PC-3 (cell line): Measurements from ENCODE around the gene TNFSF13B. TPM values are rescaled to one million over a fixed set of nuclear protein-coding genes. Genes with fewer than 3 reads are reported as not detected.

ENCODE experiments used
- ATAC-seq: fragments of 200-7000 bp; cut with Tn5 transposase; 2 replicates; pipeline ENCODE4 v1.9.1; 2020; ENCODE audit warnings: mild to moderate bottlenecking, moderate library complexity
- BruUV-seq: library from RNA; stranded (reverse); fragments of 400-500 nt; replicated peaks from 2 replicates; lab custom pipeline; 2021; lab: Mats Ljungman, UMichigan
- CTCF ChIA-PET: fragments of 300-600 bp; sonication (Branson Sonifier 250); formaldehyde crosslinking; loops from one replicate; lab custom pipeline; 2022; ENCODE audit warnings: antibody characterized with exemption; lab: Charles Lee
- POLR2A ChIA-PET: fragments of 300-600 bp; sonication (Branson Sonifier 250); formaldehyde crosslinking; loops from one replicate; lab custom pipeline; 2022; ENCODE audit warnings: antibody characterized with exemption; ENCODE audit not compliant: unreplicated experiment; lab: Charles Lee
- DNase-seq: peaks from one replicate; pipeline ENCODE4 v3.0.0-alpha.2; 2015
- H2AFZ ChIP-seq: fragments of 300-600 bp; sonication (generic); 2 replicates; pipeline ENCODE4 v1.6.0; 2016; ENCODE audit warnings: antibody characterized with exemption, low read length
- H3F3A ChIP-seq: fragments of 300-600 bp; sonication (generic); one replicate; pipeline ENCODE4 v1.6.0; 2017; ENCODE audit warnings: antibody characterized with exemption, low read length, control low read depth, mild to moderate bottlenecking; ENCODE audit not compliant: unreplicated experiment
- H3K27ac ChIP-seq: fragments of 300-600 bp; sonication (generic); 2 replicates; pipeline ENCODE4 v1.5.1; 2016; ENCODE audit warnings: mild to moderate bottlenecking, low read length
- H3K27me3 ChIP-seq: fragments of 300-600 bp; sonication (generic); 2 replicates; pipeline ENCODE4 v1.6.1; 2016; ENCODE audit warnings: low read length, mixed read lengths
- H3K36me3 ChIP-seq: fragments of 300-600 bp; sonication (generic); 2 replicates; pipeline ENCODE4 v1.6.1; 2016; ENCODE audit warnings: low read depth, mixed run types, low read length, mixed read lengths
- H3K4me1 ChIP-seq: fragments of 300-600 bp; sonication (generic); 2 replicates; pipeline ENCODE4 v1.5.1; 2016; ENCODE audit warnings: low read length; ENCODE audit not compliant: insufficient read depth
- H3K4me2 ChIP-seq: fragments of 300-600 bp; sonication (generic); 2 replicates; pipeline ENCODE4 v1.6.0; 2016; ENCODE audit warnings: low read length
- H3K4me3 ChIP-seq: fragments of 300-600 bp; sonication (generic); 2 replicates; pipeline ENCODE4 v1.5.1; 2016; ENCODE audit warnings: mild to moderate bottlenecking, low read length, mixed read lengths
- H3K79me2 ChIP-seq: fragments of 300-600 bp; sonication (generic); 2 replicates; pipeline ENCODE4 v1.6.1; 2017; ENCODE audit warnings: low read length, mixed read lengths
- H3K9ac ChIP-seq: fragments of 300-600 bp; sonication (generic); 2 replicates; pipeline ENCODE4 v1.6.0; 2016; ENCODE audit warnings: mild to moderate bottlenecking, low read length
- H3K9me2 ChIP-seq: fragments of 300-600 bp; sonication (generic); replicated peaks from 2 replicates; pipeline ENCODE4 v1.6.1; 2016; ENCODE audit warnings: mixed run types, low read length, mixed read lengths
- H3K9me3 ChIP-seq: fragments of 300-600 bp; sonication (generic); 2 replicates; pipeline ENCODE4 v1.6.1; 2016; ENCODE audit warnings: low read length, mixed read lengths
- H4K20me1 ChIP-seq: fragments of 300-600 bp; sonication (generic); 2 replicates; pipeline ENCODE4 v1.6.1; 2016; ENCODE audit warnings: low read length, mixed read lengths
- EZH2 ChIP-seq: fragments of 300-600 bp; sonication (generic); IDR thresholded peaks from one replicate; pipeline ENCODE4 v1.6.1; 2017; ENCODE audit warnings: antibody characterized with exemption, mild to moderate bottlenecking, low read length; ENCODE audit not compliant: unreplicated experiment
- EZH2phosphoT487 ChIP-seq: fragments of 300-600 bp; sonication (generic); IDR thresholded peaks from 2 replicates; pipeline ENCODE4 v1.6.1; 2018; ENCODE audit warnings: mild to moderate bottlenecking, antibody characterized with exemption, low read length, borderline replicate concordance
- intact Hi-C: fragments of 100-400 bp; cut with micrococcal nuclease; formaldehyde crosslinking; loops from 2 replicates; pipeline ENCODE4 v1.9.0; 2023
- total RNA-seq: library from RNA; depleted of rRNA; stranded (reverse); fragments of >200 nt; gene quantifications from 2 replicates; pipeline ENCODE4 v1.2.3, GENCODE V29; 2014
- TF ChIP-seq, protein P1 (sequence below): fragments of 300-600 bp; sonication (generic); conservative IDR thresholded peaks from 2 replicates; pipeline ENCODE4 v1.5.1; 2017; ENCODE audit warnings: antibody characterized with exemption, low read depth, mild to moderate bottlenecking, low read length

TNFSF13B gene
- total RNA-seq, 1 experiment from 2014 or later = not detected

DNA sequence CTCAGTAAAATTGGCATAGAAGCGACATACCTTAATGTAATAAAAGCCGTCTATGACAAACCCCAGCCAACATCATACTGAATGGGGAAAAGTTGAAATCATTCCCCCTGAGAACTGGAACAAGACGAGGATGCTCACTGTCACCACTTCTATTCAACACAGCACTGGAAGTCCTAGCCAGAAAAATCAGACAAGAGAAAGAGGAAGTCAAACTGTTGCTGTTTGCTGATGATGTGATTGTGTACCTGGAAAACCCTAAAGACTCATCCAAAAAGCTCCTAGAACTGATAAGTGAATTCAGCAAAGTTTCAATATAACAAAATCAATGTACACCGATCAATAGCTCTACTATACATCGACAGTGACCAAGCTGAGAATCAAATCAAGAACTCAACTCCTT, 63.3 kb downstream of the TNFSF13B start:
- no peak overlapping the region for H3K27ac ChIP-seq
- no peaks in the 10 kb centered on the region for H4K20me1 ChIP-seq
- no peak overlapping the region for H2AFZ ChIP-seq
- no peaks in the 10 kb centered on the region for H3K36me3 ChIP-seq
- no peak overlapping the region for H3K9ac ChIP-seq
- H3K9me2 ChIP-seq = no peaks in the 10 kb centered on the region
- TF ChIP-seq EZH2phosphoT487 = no peak
- no peak for TF ChIP-seq EZH2
- TF ChIP-seq, protein P1, sequence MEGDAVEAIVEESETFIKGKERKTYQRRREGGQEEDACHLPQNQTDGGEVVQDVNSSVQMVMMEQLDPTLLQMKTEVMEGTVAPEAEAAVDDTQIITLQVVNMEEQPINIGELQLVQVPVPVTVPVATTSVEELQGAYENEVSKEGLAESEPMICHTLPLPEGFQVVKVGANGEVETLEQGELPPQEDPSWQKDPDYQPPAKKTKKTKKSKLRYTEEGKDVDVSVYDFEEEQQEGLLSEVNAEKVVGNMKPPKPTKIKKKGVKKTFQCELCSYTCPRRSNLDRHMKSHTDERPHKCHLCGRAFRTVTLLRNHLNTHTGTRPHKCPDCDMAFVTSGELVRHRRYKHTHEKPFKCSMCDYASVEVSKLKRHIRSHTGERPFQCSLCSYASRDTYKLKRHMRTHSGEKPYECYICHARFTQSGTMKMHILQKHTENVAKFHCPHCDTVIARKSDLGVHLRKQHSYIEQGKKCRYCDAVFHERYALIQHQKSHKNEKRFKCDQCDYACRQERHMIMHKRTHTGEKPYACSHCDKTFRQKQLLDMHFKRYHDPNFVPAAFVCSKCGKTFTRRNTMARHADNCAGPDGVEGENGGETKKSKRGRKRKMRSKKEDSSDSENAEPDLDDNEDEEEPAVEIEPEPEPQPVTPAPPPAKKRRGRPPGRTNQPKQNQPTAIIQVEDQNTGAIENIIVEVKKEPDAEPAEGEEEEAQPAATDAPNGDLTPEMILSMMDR = no peak
- intact Hi-C loops = no loop called here
- H3K4me3 ChIP-seq = no peak overlapping the region
- BruUV-seq = no TSS peak
- DNase-seq (no peak), ATAC-seq (no peak)
- H3K4me1 ChIP-seq = no peaks in the 10 kb centered on the region
- H3K27me3 ChIP-seq = peaks cover 31% of the 10 kb centered on the region
- H3K4me2 ChIP-seq = no peak overlapping the region
- POLR2A ChIA-PET = no interaction called here
- no peaks in the 10 kb centered on the region for H3K79me2 ChIP-seq
- H3K9me3 ChIP-seq = no peaks in the 10 kb centered on the region
- no peaks in the 10 kb centered on the region for H3F3A ChIP-seq
- CTCF ChIA-PET = no interaction called here

DNA sequence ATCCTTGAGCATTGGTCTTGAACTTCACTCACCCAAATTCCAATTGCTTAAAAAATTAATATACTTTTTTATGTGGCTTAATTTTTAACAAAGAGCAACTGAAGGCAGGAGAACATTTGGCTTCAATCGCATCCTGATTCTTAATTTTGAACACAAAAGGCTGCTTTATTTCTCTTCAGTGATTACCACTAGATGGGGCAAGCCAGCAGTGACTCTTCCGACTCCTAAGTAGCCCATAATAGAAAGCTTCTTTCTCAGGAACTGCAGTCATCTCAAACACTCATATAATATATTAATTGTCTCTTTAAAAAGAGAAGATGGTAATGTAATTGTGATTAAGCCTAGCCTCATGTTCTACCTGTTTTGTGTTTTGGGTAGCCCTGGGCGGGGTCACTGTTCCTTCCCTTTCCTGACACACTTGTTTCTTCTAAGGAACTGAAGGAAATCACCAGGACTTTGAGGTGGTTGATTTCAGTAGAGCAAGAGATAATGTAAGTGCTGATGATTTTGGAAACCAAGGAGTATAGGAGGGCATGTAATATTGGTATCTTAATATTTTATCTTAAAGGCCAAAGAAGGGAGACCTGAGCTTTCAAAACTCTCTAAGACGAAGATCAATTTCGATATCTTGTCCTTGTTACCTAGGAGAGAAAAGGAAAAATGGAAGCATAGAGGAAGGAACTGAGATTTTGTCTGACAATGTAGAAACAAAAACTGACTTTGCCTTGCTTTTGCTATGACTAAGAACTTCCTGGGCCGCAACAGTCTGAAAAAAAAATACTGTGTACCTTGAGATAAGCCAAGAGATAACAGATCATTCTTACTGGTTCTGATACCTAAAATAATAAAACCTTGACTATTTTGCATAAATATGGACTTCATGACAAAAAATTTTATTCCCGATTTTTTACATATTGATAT, 73.1 kb downstream of the TNFSF13B start:
- TF ChIP-seq EZH2phosphoT487 (no peak), EZH2 (no peak)
- TF ChIP-seq, protein P1 = peak; percentile 66
- H3F3A ChIP-seq = no peaks in the 10 kb centered on the region
- H2AFZ ChIP-seq = no peak overlapping the region
- no peak overlapping the region for H3K27ac ChIP-seq
- no peak overlapping the region for H3K9ac ChIP-seq
- H3K36me3 ChIP-seq = no peaks in the 10 kb centered on the region
- DNase-seq = peak; percentile 49
- no peaks in the 10 kb centered on the region for H4K20me1 ChIP-seq
- ChIA-PET POLR2A (no interaction called here), CTCF (interaction anchor here (0.5 to 1.0 kb wide), 3 partner anchors 9 to 553 kb away, joined by 3 to 7 read pairs (median 3); no protein-coding TSS in a partner anchor)
- H3K9me3 ChIP-seq = no peaks in the 10 kb centered on the region
- H3K9me2 ChIP-seq = no peaks in the 10 kb centered on the region
- H3K79me2 ChIP-seq = no peaks in the 10 kb centered on the region
- H3K4me1 ChIP-seq = no peaks in the 10 kb centered on the region
- intact Hi-C loops = loop anchor here (1.0 kb wide), 1 partner anchor 553 kb away; no protein-coding TSS in a partner anchor
- H3K4me3 ChIP-seq = no peak overlapping the region
- no TSS peak for BruUV-seq
- ATAC-seq = peak; percentile 58
- no peak overlapping the region for H3K4me2 ChIP-seq
- H3K27me3 ChIP-seq = peaks cover 55% of the 10 kb centered on the region

DNA sequence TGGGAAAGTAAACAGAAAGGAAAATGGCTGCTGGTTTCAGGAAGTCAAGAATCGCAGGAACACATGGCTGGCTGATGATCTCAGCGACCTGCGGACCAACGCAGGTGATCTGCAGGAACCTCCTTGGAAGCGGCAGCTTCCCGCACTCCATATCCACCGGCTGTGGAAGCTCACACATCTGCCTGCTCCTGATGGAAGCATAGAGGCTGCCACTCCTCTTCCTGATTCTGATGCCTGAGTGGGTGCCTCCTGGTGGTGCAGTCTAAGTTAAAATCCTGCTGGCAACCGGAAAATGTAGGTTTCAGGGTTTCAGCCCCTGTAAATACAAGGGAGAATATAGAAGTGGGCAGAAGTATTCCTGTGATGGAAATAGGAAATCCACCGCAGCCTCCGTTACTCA, 75.5 kb downstream of the TNFSF13B start:
- Histone ChIP-seq H3K4me3 (no peak overlapping the region), H2AFZ (no peak overlapping the region), H3K79me2 (no peaks in the 10 kb centered on the region), H3K9me2 (no peaks in the 10 kb centered on the region), H3K4me1 (no peaks in the 10 kb centered on the region), H3K27me3 (peaks cover 56% of the 10 kb centered on the region), H3K9ac (no peak overlapping the region), H4K20me1 (no peaks in the 10 kb centered on the region), H3K27ac (no peak overlapping the region), H3K36me3 (no peaks in the 10 kb centered on the region), H3K4me2 (no peak overlapping the region), H3F3A (no peaks in the 10 kb centered on the region), H3K9me3 (no peaks in the 10 kb centered on the region)
- CTCF ChIA-PET = no interaction called here
- intact Hi-C loops = no loop called here
- TF ChIP-seq EZH2phosphoT487 (no peak), EZH2 (no peak)
- TF ChIP-seq, protein P1 = no peak
- DNase-seq = no peak
- ATAC-seq = no peak
- BruUV-seq = no TSS peak
- POLR2A ChIA-PET = no interaction called here
